Panc1 (cell line): ENCODE data around the gene RIPOR3. TPM values are rescaled to one million over a fixed set of nuclear protein-coding genes. Genes with fewer than 3 reads are reported as not detected.

ENCODE experiments used
- ATAC-seq: fragments of 200-7000 bp; cut with Tn5 transposase; 2 replicates; pipeline ENCODE4 v1.9.1; 2020; ENCODE audit warnings: mild to moderate bottlenecking, moderate library complexity
- BruUV-seq: library from RNA; stranded (reverse); fragments of 400-500 nt; replicated peaks from 2 replicates; lab custom pipeline; 2021; lab: Mats Ljungman, UMichigan
- CTCF ChIA-PET: fragments of 300-600 bp; sonication (Branson Sonifier 250); formaldehyde crosslinking; loops from one replicate; lab custom pipeline; 2022; ENCODE audit warnings: antibody characterized with exemption; lab: Charles Lee
- POLR2A ChIA-PET: fragments of 300-600 bp; sonication (Branson Sonifier 250); formaldehyde crosslinking; loops from one replicate; lab custom pipeline; 2022; ENCODE audit warnings: antibody characterized with exemption; lab: Charles Lee
- DNase-seq: peaks from one replicate; pipeline ENCODE4 v3.0.0-alpha.2; 2010; ENCODE audit warnings: low read depth, low spot score
- H3K27ac ChIP-seq: 2 replicates; pipeline ENCODE4 v1.5.1; 2011; ENCODE audit warnings: mild to moderate bottlenecking, low read length, inconsistent platforms
- H3K27me3 ChIP-seq: fragments of 200-500 bp; sonication (Bioruptor generic); 2 replicates; pipeline ENCODE4 v1.6.0; 2014; ENCODE audit warnings: low read length, inconsistent platforms; ENCODE audit not compliant: control insufficient read depth, insufficient read depth
- H3K36me3 ChIP-seq: fragments of 200-500 bp; sonication (Bioruptor generic); 2 replicates; pipeline ENCODE4 v1.5.1; 2014; ENCODE audit warnings: inconsistent platforms, mild to moderate bottlenecking, low read length, moderate library complexity; ENCODE audit not compliant: control insufficient read depth, insufficient read depth
- H3K4me1 ChIP-seq: 2 replicates; pipeline ENCODE4 v1.5.1; 2011; ENCODE audit warnings: inconsistent platforms, mild to moderate bottlenecking, low read length, moderate library complexity; ENCODE audit not compliant: control insufficient read depth, insufficient read depth
- H3K4me3 ChIP-seq, 2 experiments: 2 replicates each; pipeline ENCODE4 v1.5.1; 2011 to 2012; ENCODE audit warnings: low read depth in 2 of 2, low read length in 2 of 2, mild to moderate bottlenecking in 2 of 2, inconsistent platforms in 1 of 2, moderate library complexity in 1 of 2
- H3K9me3 ChIP-seq: fragments of 200-500 bp; sonication (Bioruptor generic); 2 replicates; pipeline ENCODE4 v1.5.1; 2014; ENCODE audit warnings: low read depth, mild to moderate bottlenecking, inconsistent platforms, low read length, moderate library complexity; ENCODE audit not compliant: control insufficient read depth, insufficient read depth
- POLR2AphosphoS5 ChIP-seq: IDR thresholded peaks from 2 replicates; pipeline ENCODE4 v1.6.1; 2012; ENCODE audit warnings: mild to moderate bottlenecking, low read depth, low read length, moderate library complexity
- SIN3A ChIP-seq: IDR thresholded peaks from 2 replicates; pipeline ENCODE4 v1.6.1; 2012; ENCODE audit warnings: low read depth, mild to moderate bottlenecking, low read length, moderate library complexity, borderline replicate concordance; ENCODE audit not compliant: insufficient read depth
- TCF7L2 ChIP-seq: IDR thresholded peaks from 2 replicates; pipeline ENCODE4 v1.6.1; 2011; ENCODE audit warnings: mild to moderate bottlenecking, low read depth, low read length, inconsistent platforms
- in situ Hi-C: cut with HindIII; loops from 2 replicates; pipeline ENCODE4 v1.10.0; 2016; ENCODE audit warnings: low sequenced_read_pairs, low pct_unique_long_range_greater_than_20kb
- intact Hi-C: fragments of 100-400 bp; cut with micrococcal nuclease; formaldehyde crosslinking; loops from one replicate; pipeline ENCODE4 v1.10.0; 2022; ENCODE audit not compliant: unreplicated experiment
- total RNA-seq: library from RNA; stranded (reverse); gene quantifications from one replicate; pipeline ENCODE4 v1.2.1, GENCODE V29; 2021; ENCODE audit not compliant: unreplicated experiment
- TF ChIP-seq, protein P1 (sequence below), 2 experiments: IDR thresholded peaks; 2 replicates each; pipeline ENCODE4 v1.6.1; 2011 to 2012; ENCODE audit warnings: low read depth in 2 of 2, control low read depth in 1 of 2, low read length in 1 of 2, mild to moderate bottlenecking in 1 of 2, moderate library complexity in 1 of 2; ENCODE audit not compliant: insufficient read depth in 1 of 2
- TF ChIP-seq, protein P2 (sequence below): fragments of 450-650 bp; IDR thresholded peaks from 2 replicates; pipeline ENCODE4 v1.5.1; 2017; ENCODE audit warnings: mild to moderate bottlenecking

RIPOR3 gene
- total RNA-seq, 1 experiment from 2014 or later: 92.5 TPM

DNA sequence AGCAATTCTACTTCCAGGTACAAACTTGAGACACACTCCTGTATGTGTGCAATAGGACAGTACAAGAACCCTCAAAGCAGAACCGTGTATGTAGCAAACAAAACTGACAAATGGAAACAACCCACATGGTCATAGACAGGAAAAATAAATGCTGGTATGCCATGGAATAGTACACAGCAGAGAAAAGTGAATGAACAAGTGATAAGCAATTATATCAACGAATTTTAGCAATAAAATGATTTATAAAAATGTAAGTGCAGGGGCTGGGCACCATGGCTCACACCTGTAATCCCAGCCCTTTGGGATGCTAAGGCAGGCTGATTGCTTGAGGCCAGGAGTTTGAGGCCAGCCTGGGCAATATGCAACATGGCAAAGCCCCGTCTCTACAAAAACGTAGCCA lies 9.3 kb downstream of the RIPOR3 start:
- no peak for DNase-seq
- no peak for ATAC-seq
- intact Hi-C loops: no loop called here
- Histone ChIP-seq H3K27ac (peak overlapping the region; percentile 99), H3K9me3 (no peaks in the 10 kb centered on the region), H3K27me3 (no peaks in the 10 kb centered on the region), H3K4me3 (no peak overlapping the region), H3K4me1 (peaks cover 60% of the 10 kb centered on the region), H3K36me3 (no peaks in the 10 kb centered on the region)
- CTCF ChIA-PET: no interaction called here
- POLR2A ChIA-PET: no interaction called here
- BruUV-seq: no TSS peak
- in situ Hi-C loops: no loop called here
- no peak for TF ChIP-seq POLR2AphosphoS5
- TF ChIP-seq, protein P1, sequence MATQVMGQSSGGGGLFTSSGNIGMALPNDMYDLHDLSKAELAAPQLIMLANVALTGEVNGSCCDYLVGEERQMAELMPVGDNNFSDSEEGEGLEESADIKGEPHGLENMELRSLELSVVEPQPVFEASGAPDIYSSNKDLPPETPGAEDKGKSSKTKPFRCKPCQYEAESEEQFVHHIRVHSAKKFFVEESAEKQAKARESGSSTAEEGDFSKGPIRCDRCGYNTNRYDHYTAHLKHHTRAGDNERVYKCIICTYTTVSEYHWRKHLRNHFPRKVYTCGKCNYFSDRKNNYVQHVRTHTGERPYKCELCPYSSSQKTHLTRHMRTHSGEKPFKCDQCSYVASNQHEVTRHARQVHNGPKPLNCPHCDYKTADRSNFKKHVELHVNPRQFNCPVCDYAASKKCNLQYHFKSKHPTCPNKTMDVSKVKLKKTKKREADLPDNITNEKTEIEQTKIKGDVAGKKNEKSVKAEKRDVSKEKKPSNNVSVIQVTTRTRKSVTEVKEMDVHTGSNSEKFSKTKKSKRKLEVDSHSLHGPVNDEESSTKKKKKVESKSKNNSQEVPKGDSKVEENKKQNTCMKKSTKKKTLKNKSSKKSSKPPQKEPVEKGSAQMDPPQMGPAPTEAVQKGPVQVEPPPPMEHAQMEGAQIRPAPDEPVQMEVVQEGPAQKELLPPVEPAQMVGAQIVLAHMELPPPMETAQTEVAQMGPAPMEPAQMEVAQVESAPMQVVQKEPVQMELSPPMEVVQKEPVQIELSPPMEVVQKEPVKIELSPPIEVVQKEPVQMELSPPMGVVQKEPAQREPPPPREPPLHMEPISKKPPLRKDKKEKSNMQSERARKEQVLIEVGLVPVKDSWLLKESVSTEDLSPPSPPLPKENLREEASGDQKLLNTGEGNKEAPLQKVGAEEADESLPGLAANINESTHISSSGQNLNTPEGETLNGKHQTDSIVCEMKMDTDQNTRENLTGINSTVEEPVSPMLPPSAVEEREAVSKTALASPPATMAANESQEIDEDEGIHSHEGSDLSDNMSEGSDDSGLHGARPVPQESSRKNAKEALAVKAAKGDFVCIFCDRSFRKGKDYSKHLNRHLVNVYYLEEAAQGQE (IDR thresholded peaks at IDR 0.05; ENCODE audit: insufficient read depth in 1 of 2, low read depth in 2 of 2, low read length in 1 of 2): no peak
- TF ChIP-seq TCF7L2: no peak
- TF ChIP-seq, protein P2, sequence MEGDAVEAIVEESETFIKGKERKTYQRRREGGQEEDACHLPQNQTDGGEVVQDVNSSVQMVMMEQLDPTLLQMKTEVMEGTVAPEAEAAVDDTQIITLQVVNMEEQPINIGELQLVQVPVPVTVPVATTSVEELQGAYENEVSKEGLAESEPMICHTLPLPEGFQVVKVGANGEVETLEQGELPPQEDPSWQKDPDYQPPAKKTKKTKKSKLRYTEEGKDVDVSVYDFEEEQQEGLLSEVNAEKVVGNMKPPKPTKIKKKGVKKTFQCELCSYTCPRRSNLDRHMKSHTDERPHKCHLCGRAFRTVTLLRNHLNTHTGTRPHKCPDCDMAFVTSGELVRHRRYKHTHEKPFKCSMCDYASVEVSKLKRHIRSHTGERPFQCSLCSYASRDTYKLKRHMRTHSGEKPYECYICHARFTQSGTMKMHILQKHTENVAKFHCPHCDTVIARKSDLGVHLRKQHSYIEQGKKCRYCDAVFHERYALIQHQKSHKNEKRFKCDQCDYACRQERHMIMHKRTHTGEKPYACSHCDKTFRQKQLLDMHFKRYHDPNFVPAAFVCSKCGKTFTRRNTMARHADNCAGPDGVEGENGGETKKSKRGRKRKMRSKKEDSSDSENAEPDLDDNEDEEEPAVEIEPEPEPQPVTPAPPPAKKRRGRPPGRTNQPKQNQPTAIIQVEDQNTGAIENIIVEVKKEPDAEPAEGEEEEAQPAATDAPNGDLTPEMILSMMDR: no peak
- no peak for TF ChIP-seq SIN3A

DNA sequence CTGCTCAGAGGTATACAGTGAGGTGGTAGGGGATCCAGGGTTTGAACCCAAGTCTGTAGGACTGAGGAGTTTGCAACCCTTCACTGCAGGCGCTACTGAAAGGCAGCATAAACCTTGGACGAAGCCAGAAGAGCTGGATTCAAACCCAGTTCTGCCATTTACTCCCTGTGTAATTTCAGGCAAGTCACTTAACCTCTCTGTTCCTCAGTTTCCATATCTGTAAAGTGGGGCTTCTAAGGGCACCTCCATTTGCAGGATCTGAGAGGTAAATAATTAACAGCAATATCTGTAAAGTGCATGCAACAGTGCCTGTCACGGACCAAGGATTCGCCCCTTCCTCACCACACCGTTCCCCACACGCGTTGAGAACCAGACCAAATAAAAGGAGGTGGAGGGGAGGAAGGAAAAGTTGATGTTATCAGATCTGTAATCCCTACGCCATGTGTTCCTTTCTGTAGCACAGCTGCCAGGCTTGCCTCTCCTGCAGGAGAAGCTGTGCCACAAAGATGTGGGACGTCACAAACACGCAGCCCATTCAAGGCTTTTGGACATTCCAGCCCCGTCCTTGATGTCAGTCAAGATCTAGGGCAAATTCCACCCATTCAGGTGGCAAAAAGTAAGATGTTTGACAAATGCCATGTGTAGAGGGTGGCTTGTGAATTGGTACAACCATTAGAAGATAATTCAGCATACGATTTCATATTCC lies 9.8 kb downstream of the RIPOR3 start:
- DNase-seq: no peak
- intact Hi-C loops (no loop called here), in situ Hi-C loops (no loop called here)
- ATAC-seq: no peak
- H3K4me1 ChIP-seq: peaks cover 61% of the 10 kb centered on the region
- no peaks in the 10 kb centered on the region for H3K36me3 ChIP-seq
- CTCF ChIA-PET: interaction anchor here (0.6 kb wide), 1 partner anchor 18 kb away, joined by 5 read pairs; no protein-coding TSS in a partner anchor
- TF ChIP-seq SIN3A: no peak
- TF ChIP-seq, protein P1 (IDR thresholded peaks at IDR 0.05; ENCODE audit: insufficient read depth in 1 of 2, low read depth in 2 of 2, low read length in 1 of 2): no peak
- TF ChIP-seq TCF7L2: 0 out of 2 replicates have a peak, but pooled peaks have one; percentile 18
- TF ChIP-seq POLR2AphosphoS5: no peak
- TF ChIP-seq, protein P2: no peak
- no peaks in the 10 kb centered on the region for H3K9me3 ChIP-seq
- POLR2A ChIA-PET: interaction anchor here (0.5 to 1.3 kb wide), 6 partner anchors 10 to 470 kb away, joined by 4 to 12 read pairs (median 8); partner anchors contain the start of gene PARD6B
- BruUV-seq: TSS peak; percentile 36
- H3K4me3 ChIP-seq: no peak overlapping the region
- peak overlapping the region; percentile 99 for H3K27ac ChIP-seq
- H3K27me3 ChIP-seq: no peaks in the 10 kb centered on the region
